ENCODE data around the gene SCFD2. TPM values are rescaled to one million over a fixed set of nuclear protein-coding genes. Genes with fewer than 3 reads are reported as not detected.

Gene SCFD2
- polyA plus RNA-seq, 3 donors, result 5.4 to 9.4 (median 6.7) TPM

GRCh38 chr4:52915191-52915590, 450.7 kb downstream of the SCFD2 start:
- no peak overlapping the region for H3K4me3 Mint-ChIP-seq
- H3K36me3 Mint-ChIP-seq, result peaks cover 0 to 3% of the 10 kb centered on the region in 2 donors
- H3K4me1 ChIP-seq (ENCODE audit: control insufficient read depth in 1 of 2, insufficient read depth in 2 of 2, low read length in 2 of 2), result no peaks in the 10 kb centered on the region
- H3K27me3 Mint-ChIP-seq (ENCODE audit: low read depth in 3 of 3), result no peaks in the 10 kb centered on the region
- no peak overlapping the region for H3K27ac ChIP-seq (ENCODE audit: low read depth in 1 of 2, low read length in 2 of 2)
- TF ChIP-seq CTCF (IDR thresholded peaks at IDR 0.05), result no peak
- no peaks in the 10 kb centered on the region for H3K9me3 Mint-ChIP-seq
- no peaks in the 10 kb centered on the region for H3K79me2 ChIP-seq (ENCODE audit: insufficient read depth, low read length)
- H3K27me3 ChIP-seq (ENCODE audit: control insufficient read depth in 2 of 2, insufficient read depth in 2 of 2, low read length in 2 of 2), result no peaks in the 10 kb centered on the region
- no peaks in the 10 kb centered on the region for H3K4me1 Mint-ChIP-seq
- no peak overlapping the region for H3K9ac ChIP-seq (ENCODE audit: insufficient read depth, low read length, poor library complexity, severe bottlenecking)
- no peak for DNase-seq
- no peak overlapping the region for H2AFZ ChIP-seq (ENCODE audit: insufficient read depth, low read depth, low read length, poor library complexity, severe bottlenecking)
- no peak overlapping the region for H3K27ac Mint-ChIP-seq
- H3K9me3 ChIP-seq (replicated peaks in 1 of 2; ENCODE audit: control insufficient read depth in 1 of 2, insufficient read depth in 1 of 2, low read length in 2 of 2), result no peaks in the 10 kb centered on the region
- intact Hi-C loops (cut with micrococcal nuclease), result no loop called here
- no peaks in the 10 kb centered on the region for H3K36me3 ChIP-seq (replicated peaks in 1 of 2; ENCODE audit: control insufficient read depth in 1 of 2, insufficient read depth in 2 of 2, low read length in 2 of 2)
- no peak overlapping the region for H3K4me3 ChIP-seq (replicated peaks in 1 of 3; ENCODE audit: low read depth in 2 of 3, low read length in 3 of 3)
- H3K4me2 ChIP-seq (replicated peaks; ENCODE audit: extremely low read depth, low read length, poor library complexity, severe bottlenecking), result no peak overlapping the region
- H4K20me1 ChIP-seq (ENCODE audit: insufficient read depth, low read length), result no peaks in the 10 kb centered on the region

- Histone ChIP-seq H3K4me3 (replicated peaks in 1 of 3; ENCODE audit: low read depth in 2 of 3, low read length in 3 of 3) (no peak overlapping the region), H3K9me3 (replicated peaks in 1 of 2; ENCODE audit: control insufficient read depth in 1 of 2, insufficient read depth in 1 of 2, low read length in 2 of 2) (no peaks in the 10 kb centered on the region), H3K9ac (ENCODE audit: insufficient read depth, low read length, poor library complexity, severe bottlenecking) (no peak overlapping the region), H2AFZ (ENCODE audit: insufficient read depth, low read depth, low read length, poor library complexity, severe bottlenecking) (no peak overlapping the region), H3K79me2 (ENCODE audit: insufficient read depth, low read length) (no peaks in the 10 kb centered on the region), H3K4me2 (replicated peaks; ENCODE audit: extremely low read depth, low read length, poor library complexity, severe bottlenecking) (no peak overlapping the region), H3K36me3 (replicated peaks in 1 of 2; ENCODE audit: control insufficient read depth in 1 of 2, insufficient read depth in 2 of 2, low read length in 2 of 2) (no peaks in the 10 kb centered on the region), H3K27ac (ENCODE audit: low read depth in 1 of 2, low read length in 2 of 2) (no peak overlapping the region), H3K27me3 (ENCODE audit: control insufficient read depth in 2 of 2, insufficient read depth in 2 of 2, low read length in 2 of 2) (no peaks in the 10 kb centered on the region), H4K20me1 (ENCODE audit: insufficient read depth, low read length) (no peaks in the 10 kb centered on the region), H3K4me1 (ENCODE audit: control insufficient read depth in 1 of 2, insufficient read depth in 2 of 2, low read length in 2 of 2) (no peaks in the 10 kb centered on the region)
- no peak for TF ChIP-seq CTCF (IDR thresholded peaks at IDR 0.05)
- H3K4me1 Mint-ChIP-seq, result no peaks in the 10 kb centered on the region
- no peaks in the 10 kb centered on the region for H3K27me3 Mint-ChIP-seq (ENCODE audit: low read depth in 3 of 3)
- WGBS (ENCODE audit: insufficient coverage), result 100% methylated on average over 2 of the region's 3 CpGs
- peaks cover 0 to 3% (median 0%) of the 10 kb centered on the region in 7 donors for H3K9me3 Mint-ChIP-seq
- H3K4me3 Mint-ChIP-seq, result no peak overlapping the region
- intact Hi-C loops (cut with micrococcal nuclease), result no loop called here
- H3K27ac Mint-ChIP-seq, result no peak overlapping the region
- DNase-seq, result no peak
- H3K36me3 Mint-ChIP-seq, result peaks cover 0 to 3% of the 10 kb centered on the region in 2 donors
Measured at GRCh38 chr4:52914051-52914605, 451.7 kb downstream of the SCFD2 start.
